HG03060 (cell line): ENCODE results near the gene IKZF3.
"Not testable (repeated sequence)": the region's sequence is repeated elsewhere in the genome, so short reads cannot be mapped to it uniquely, and the experiment has no call there.

Source experiments
- ATAC-seq: cut with Tn5 transposase; IDR thresholded peaks from one replicate; pipeline ENCODE4 v1.9.1; 2021; ENCODE audit warnings: low read depth, moderate number of reproducible peaks; ENCODE audit not compliant: unreplicated experiment

The IKZF3 gene

DNA sequence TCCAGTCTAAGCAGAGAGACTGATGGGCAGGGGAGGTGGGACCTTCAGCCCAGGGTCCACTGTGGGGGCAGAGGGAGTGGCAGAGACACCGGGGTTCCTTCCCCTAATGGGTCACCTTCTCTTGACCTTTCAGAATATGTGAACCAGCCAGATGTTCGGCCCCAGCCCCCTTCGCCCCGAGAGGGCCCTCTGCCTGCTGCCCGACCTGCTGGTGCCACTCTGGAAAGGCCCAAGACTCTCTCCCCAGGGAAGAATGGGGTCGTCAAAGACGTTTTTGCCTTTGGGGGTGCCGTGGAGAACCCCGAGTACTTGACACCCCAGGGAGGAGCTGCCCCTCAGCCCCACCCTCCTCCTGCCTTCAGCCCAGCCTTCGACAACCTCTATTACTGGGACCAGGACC, 136.6 kb downstream of the IKZF3 start:
- ATAC-seq: no peak

DNA sequence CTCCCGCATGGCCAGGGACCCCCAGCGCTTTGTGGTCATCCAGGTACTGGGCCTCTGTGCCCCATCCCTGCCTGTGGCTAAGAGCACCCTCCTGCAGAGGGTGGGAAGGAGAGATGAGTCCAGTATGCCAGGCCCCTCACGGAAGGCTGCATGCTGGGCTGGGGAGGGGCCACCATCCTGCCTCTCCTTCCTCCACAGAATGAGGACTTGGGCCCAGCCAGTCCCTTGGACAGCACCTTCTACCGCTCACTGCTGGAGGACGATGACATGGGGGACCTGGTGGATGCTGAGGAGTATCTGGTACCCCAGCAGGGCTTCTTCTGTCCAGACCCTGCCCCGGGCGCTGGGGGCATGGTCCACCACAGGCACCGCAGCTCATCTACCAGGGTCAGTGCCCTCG, 137.5 kb downstream of the IKZF3 start:
- ATAC-seq: no peak

DNA sequence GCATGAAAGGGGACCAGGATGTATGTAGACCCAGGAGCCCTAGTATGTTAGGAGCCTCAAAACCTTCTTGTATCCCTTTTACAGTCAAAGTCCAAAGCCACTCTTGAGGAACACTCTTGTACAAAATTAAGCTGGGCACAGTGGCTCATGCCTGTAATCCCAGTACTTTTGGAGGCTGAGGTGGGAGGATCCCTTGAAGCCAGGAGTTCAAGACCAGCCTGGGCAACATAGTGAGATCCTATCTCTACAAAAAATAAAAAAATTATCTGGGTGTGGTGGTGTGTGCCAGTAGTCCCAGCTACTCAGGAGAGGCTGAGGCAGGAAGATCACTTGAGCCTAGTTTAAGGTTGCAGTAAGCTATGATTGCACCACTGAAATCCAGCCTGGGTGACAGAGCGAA, 138.2 kb downstream of the IKZF3 start:
- not testable (repeated sequence) for ATAC-seq

DNA sequence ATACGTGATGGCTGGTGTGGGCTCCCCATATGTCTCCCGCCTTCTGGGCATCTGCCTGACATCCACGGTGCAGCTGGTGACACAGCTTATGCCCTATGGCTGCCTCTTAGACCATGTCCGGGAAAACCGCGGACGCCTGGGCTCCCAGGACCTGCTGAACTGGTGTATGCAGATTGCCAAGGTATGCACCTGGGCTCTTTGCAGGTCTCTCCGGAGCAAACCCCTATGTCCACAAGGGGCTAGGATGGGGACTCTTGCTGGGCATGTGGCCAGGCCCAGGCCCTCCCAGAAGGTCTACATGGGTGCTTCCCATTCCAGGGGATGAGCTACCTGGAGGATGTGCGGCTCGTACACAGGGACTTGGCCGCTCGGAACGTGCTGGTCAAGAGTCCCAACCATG, 139.4 kb downstream of the IKZF3 start:
- ATAC-seq: no peak

DNA sequence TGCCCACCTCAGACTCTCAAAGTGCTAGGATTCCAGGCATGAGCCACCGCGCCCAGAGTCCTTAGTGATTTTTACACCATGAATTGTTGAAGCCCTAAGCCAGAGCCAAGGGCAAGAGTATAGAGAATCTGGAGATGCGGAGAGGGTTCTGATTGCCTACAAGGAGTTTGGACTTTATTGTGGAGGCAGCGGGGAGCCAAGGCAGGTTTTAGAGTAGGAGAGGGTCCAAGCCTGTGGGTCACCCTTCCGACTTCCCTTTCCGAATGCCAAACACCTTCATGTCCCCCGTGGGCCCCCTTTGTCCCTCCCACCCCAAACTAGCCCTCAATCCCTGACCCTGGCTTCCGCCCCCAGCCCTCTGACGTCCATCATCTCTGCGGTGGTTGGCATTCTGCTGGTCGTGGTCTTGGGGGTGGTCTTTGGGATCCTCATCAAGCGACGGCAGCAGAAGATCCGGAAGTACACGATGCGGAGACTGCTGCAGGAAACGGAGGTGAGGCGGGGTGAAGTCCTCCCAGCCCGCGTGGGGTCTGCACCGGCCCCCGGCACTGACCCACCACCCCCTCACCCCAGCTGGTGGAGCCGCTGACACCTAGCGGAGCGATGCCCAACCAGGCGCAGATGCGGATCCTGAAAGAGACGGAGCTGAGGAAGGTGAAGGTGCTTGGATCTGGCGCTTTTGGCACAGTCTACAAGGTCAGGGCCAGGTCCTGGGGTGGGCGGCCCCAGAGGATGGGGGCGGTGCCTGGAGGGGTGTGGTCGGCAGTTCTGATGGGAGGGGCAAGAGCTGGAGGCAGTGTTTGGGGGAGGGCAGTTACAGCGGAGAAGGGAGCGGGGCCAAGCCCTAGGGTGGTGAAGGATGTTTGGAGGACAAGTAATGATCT, 140.9 kb downstream of the IKZF3 start:
- no peak for ATAC-seq

DNA sequence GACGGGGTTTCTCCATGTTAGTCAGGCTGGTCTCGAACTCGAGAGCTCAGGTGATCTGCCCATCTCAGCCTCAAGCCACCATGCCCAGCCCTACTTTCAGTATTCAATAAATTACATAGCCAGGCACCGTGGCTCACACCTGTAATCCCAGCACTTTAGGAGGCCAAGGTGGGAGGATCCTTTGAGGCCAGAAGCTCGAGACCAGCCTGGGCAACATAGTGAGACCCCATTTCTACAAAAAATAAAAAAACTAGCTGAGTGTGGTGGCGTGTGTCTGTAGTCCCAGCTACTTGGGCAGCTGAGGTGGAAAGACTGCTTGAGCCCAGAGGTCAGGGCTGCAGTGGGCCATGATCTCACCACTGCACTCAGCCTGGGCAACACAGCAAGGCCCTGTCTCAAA, 142.0 kb downstream of the IKZF3 start:
- no peak for ATAC-seq

DNA sequence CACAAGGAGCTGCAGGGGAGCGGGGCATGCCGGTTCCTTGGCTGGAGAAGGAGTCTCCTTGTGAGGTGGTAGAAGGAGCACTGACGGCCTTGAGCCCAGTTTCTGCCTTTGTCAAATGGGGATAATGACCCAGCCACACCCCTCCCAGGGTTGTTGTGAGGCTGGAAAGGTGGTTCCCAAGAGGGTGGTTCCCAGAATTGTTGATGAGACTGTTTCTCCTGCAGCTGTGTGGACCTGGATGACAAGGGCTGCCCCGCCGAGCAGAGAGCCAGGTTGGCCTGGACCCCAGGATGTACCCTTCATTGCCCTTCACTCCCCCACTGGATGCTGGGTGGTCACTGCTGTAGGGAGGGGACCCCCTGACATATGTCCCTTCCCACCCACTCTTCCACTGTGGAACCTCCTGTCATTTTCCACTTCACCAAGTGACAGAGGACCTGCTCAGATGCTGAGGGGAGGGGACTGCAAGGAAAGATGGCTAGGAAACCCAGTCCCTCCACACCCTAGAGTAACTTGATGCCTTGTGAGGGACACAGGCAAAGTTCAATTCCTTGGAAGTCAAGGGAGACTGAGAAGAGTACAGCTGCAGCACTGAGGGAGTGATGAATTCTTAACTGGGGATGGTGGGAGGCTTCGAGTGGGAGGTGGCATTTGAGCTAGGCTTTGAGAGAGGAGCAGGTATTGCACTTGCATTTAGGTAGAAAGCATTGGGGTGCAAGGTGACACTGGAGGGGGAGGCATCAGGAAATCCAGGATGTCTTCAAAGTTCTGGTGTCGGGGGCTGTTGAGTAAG, 144.4 kb downstream of the IKZF3 start:
- ATAC-seq: no peak

DNA sequence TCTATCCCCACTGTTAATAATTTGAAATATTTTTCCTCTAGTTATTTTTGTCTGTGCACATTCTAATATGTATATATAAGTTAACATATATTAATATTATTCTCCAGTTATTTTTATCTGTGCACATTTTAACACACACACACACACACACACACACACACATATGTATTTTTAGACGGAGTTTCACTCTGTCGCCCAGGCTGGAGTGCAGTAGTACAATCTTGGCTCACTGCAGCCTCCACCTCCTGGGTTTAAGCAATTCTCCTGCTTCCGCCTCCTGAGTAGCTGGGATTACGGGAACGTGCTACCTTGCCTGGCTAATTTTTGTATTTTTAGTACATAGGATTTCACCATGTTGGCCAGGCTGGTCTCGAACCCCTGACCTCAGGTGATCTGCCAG, 146.5 kb downstream of the IKZF3 start:
- ATAC-seq: no peak

DNA sequence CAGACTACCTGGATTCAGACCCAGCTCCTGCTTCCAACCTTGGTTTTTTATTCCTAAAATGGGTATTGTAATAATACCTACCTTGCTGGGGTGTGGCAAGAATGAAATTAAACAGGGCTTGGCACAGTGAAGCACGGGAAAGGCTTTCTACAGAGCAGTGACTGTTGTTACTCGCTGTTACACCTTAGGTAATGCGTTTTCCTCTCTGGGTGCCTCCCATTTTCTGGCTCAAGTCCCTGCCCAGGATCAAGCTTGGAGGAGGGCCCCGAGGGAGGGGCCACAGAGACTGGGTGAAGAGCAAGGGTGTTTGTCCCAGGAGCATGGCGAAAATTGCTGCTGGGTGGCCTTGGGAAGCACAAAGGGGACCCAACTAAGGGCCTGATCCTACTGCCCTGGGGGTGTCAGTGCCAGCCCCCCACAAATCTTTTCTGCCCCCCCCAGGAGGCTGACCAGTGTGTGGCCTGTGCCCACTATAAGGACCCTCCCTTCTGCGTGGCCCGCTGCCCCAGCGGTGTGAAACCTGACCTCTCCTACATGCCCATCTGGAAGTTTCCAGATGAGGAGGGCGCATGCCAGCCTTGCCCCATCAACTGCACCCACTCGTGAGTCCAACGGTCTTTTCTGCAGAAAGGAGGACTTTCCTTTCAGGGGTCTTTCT, 147.1 kb downstream of the IKZF3 start:
- ATAC-seq: no peak

DNA sequence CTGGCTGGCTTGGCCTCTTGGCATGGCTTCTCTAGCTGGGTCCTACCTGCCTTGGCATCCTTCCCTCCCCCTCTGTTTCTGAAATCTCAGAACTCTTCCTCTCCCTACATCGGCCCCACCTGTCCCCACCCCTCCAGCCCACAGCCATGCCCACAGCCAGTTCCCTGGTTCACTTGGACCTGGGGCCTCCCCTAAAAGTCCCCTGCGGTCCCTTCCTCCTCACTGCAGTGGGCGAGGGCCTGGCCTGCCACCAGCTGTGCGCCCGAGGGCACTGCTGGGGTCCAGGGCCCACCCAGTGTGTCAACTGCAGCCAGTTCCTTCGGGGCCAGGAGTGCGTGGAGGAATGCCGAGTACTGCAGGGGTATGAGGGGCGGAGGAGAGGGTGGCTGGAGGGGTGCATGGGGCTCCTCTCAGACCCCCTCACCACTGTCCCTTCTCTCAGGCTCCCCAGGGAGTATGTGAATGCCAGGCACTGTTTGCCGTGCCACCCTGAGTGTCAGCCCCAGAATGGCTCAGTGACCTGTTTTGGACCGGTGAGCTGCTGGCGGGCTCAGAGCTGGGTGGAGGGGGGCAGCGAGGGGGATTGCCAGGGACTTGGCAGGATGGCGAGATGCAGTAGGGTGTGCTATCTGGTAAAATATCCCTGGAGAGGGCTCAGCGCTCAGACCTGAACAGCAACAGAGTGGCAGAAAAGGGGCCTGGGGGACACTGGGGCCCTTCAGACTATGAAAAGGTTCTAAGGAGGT, 147.9 kb downstream of the IKZF3 start:
- no peak for ATAC-seq

DNA sequence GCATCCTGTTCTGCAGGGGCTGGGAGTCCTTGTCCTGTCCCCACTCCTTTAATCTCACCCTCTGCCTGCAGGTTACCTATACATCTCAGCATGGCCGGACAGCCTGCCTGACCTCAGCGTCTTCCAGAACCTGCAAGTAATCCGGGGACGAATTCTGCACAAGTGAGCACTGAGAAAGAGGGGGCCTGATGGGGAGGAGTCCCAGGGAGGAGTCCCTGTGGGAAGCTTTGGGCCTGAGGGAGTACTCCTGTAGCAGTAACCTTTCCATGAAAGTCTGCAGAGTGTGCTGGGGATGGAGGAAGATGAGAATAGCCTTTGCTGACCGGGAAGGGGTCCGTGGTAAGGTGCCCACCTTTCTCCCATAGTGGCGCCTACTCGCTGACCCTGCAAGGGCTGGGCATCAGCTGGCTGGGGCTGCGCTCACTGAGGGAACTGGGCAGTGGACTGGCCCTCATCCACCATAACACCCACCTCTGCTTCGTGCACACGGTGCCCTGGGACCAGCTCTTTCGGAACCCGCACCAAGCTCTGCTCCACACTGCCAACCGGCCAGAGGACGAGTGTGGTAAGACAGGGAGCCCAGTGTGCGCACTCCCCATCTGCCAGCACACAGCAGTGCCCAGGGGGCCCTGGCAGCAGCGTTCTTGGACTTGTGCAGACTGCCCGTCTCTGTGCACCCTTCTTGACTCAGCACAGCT, 148.6 kb downstream of the IKZF3 start:
- no peak for ATAC-seq

DNA sequence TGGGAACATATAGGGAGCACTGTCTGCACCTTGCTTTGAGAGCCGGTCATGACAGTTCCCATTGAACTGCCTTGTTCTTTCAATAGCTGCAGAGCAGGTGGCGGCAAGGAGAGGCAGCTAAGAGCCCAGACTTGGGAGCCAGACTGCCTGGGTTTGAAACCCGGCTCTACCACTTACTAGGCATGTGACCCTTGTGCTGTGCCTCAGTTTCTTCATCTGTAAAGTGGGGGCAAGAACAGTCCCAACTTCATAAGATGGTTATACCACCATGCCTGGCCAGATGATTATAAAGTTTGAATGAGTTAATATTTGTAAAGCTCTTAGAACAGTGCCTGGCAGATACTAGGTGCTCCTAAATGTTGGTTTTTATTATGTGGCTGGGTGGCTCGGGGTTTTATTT, 149.9 kb downstream of the IKZF3 start:
- no peak for ATAC-seq

DNA sequence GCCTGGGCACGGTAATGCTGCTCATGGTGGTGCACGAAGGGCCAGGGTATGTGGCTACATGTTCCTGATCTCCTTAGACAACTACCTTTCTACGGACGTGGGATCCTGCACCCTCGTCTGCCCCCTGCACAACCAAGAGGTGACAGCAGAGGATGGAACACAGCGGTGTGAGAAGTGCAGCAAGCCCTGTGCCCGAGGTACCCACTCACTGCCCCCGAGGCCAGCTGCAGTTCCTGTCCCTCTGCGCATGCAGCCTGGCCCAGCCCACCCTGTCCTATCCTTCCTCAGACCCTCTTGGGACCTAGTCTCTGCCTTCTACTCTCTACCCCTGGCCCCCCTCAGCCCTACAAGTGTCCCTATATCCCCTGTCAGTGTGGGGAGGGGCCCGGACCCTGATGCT, 152.3 kb downstream of the IKZF3 start:
- ATAC-seq: no peak

DNA sequence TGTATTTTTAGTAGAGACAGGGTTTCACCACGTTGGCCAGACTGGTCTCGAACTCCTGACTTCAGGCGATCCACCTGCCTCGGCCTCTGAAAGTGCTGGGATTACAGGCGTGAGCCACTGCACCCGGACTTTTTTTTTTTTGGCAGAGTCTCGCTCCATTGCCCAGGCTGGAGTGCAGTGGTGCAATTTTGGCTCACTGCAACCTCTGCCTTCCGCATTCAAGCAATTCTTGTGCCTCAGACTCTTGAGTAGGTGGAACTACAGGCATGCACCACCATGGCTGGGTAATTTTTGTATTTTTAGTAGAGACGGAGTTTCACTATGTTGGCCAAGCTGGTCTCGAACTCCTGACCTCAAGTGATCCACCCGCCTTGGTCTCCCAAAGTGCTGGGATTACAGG, 153.0 kb downstream of the IKZF3 start:
- ATAC-seq: not testable (repeated sequence)

DNA sequence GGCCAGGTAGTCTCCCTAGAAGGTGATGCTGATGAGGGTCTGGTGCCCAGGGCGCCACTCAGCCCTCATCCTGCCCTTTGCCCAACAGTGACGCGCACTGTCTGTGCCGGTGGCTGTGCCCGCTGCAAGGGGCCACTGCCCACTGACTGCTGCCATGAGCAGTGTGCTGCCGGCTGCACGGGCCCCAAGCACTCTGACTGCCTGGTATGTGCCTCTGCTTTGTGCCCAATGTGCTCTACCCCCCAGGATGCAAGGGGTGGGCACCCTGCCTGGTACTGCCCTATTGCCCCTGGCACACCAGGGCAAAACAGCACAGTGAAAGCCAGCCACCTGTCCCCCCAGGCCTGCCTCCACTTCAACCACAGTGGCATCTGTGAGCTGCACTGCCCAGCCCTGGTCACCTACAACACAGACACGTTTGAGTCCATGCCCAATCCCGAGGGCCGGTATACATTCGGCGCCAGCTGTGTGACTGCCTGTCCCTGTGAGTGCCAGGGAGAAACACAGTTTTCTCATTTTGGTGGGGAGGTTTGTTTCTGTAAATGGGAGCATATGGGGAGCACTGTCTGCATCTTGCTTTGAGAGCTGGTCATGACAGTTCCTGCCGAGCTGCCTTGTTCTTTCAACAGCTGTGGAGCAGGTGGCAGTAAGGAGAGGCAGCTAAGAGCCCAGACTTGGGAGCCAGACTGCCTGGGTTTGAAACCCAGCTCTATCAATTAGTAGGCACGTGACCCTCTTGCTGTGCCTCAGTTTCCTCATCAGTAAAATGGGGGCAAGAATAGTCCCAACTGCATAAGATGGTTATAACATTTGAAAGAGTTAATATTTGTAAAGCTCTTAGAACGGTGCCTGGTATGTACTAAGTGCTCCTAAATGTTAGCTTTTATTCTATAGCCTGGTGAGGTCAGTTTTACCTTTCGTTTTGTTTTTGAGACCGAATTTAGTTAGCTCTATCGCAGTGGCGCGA, 153.8 kb downstream of the IKZF3 start:
- ATAC-seq: no peak

DNA sequence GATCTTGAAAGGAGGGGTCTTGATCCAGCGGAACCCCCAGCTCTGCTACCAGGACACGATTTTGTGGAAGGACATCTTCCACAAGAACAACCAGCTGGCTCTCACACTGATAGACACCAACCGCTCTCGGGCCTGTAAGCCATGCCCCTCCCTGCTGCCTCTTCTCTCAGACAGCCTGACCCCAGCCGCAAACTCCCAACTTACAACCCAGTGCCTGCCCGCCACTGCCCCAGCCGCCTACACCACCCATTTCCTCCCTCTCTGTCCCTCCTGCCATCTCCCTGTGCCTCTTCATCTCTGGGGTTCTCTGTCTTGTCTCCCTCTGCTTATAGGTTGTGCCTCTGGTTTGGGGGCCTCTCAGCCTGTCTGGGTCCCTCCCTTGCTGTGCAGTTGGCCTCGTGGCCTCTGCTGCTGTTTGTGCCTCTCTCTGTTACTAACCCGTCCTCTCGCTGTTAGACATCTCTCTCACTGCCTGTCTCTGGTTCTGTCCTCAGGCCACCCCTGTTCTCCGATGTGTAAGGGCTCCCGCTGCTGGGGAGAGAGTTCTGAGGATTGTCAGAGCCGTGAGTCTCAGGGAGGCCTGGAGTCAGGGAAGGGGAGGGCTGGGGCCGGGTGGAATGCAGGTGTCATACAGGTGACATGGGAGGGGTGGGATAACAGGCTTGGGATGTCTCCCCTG, 154.7 kb downstream of the IKZF3 start:
- no peak for ATAC-seq
